ENCODE results near the gene NFATC1.

DNA sequence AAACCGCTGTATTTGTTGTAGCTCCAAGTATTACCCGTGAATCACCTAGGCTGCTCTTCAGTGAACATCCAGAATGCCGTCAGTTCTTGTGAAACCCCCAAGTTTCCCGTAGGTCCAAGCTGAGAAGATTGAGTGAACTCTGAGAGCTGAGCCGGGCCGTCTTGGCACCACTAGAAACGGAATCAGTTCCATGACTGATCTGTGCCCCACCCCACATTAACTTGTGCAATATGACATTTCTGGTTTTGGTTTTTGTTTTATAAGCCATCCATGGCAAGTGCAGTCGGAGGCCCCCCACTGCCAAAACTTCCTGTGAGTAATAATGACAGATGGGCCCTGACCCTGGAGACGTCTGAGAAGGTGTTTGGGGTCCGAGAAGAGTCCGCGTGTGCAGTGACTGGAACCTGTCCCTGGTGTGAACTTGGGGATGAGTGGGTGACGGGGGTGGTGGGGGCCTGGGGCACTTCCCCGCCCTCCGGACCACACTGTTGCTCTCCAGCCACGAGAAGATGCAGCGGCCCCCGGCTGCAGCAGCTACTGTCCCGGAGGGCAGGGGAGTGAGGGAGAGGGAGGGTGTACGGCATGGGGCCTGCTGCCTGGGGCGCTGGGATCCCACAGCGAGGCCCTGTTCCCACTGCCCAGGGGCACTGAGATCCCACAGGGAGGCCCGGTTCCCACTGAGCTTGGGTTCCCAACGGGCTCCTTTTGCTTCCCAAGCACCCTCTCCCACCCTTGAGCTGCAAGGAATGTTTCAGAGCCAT is 26.5 kb downstream of the NFATC1 start:
- TF ChIP-seq, protein P1, sequence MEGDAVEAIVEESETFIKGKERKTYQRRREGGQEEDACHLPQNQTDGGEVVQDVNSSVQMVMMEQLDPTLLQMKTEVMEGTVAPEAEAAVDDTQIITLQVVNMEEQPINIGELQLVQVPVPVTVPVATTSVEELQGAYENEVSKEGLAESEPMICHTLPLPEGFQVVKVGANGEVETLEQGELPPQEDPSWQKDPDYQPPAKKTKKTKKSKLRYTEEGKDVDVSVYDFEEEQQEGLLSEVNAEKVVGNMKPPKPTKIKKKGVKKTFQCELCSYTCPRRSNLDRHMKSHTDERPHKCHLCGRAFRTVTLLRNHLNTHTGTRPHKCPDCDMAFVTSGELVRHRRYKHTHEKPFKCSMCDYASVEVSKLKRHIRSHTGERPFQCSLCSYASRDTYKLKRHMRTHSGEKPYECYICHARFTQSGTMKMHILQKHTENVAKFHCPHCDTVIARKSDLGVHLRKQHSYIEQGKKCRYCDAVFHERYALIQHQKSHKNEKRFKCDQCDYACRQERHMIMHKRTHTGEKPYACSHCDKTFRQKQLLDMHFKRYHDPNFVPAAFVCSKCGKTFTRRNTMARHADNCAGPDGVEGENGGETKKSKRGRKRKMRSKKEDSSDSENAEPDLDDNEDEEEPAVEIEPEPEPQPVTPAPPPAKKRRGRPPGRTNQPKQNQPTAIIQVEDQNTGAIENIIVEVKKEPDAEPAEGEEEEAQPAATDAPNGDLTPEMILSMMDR (IDR thresholded peaks at IDR 0.05; ENCODE audit: low read depth, low read length), result no peak
- no peak for TF ChIP-seq EZH2phosphoT487 (IDR thresholded peaks at IDR 0.05; ENCODE audit: low read depth)

All from OCI-LY3 (cell line).